BJ (cell line): ENCODE measurements around the gene ROBO4. TPM values are rescaled to one million over a fixed set of nuclear protein-coding genes. Genes with fewer than 3 reads are reported as not detected.

Experiments
- CTCF ChIA-PET: fragments of 350-600 bp; formaldehyde crosslinking; extraction: SDS; loops from one replicate; lab custom pipeline; 2021; ENCODE audit warnings: antibody characterized with exemption, inconsistent platforms; lab: Yijun Ruan, JAX
- POLR2A ChIA-PET: fragments of 300-600 bp; sonication (Branson Sonifier 250); formaldehyde crosslinking; extraction: SDS; loops from one replicate; lab custom pipeline; 2021; ENCODE audit warnings: antibody characterized with exemption; lab: Charles Lee
- DNase-seq: peaks from one replicate; pipeline ENCODE4 v3.0.0-alpha.2; 2011; ENCODE audit warnings: low read depth
- H3K27me3 ChIP-seq: 2 replicates; pipeline ENCODE4 v1.6.0; 2011; ENCODE audit warnings: low read length; ENCODE audit not compliant: control insufficient read depth, insufficient read depth
- H3K36me3 ChIP-seq: 2 replicates; pipeline ENCODE4 v1.5.1; 2011; ENCODE audit warnings: low read length; ENCODE audit not compliant: control insufficient read depth, insufficient read depth
- H3K4me3 ChIP-seq: 2 replicates; pipeline ENCODE4 v1.5.1; 2011; ENCODE audit warnings: low read depth, mild to moderate bottlenecking, control low read depth, low read length
- CTCF ChIP-seq: IDR thresholded peaks from 2 replicates; pipeline ENCODE4 v1.5.1; 2011; ENCODE audit warnings: low read depth, mild to moderate bottlenecking, control low read depth, inconsistent platforms, low read length, moderate library complexity; ENCODE audit not compliant: insufficient read depth
- polyA plus RNA-seq: library from polyadenylated mRNA; depleted of rRNA; stranded (reverse); fragments of >200 nt; gene quantifications from 2 replicates; pipeline ENCODE4 v1.2.3, GENCODE V29; 2011

The ROBO4 gene
- polyA plus RNA-seq, 1 experiment, result 0.26 TPM

GRCh38 chr11:124894606-124895430, 2.8 kb downstream of the ROBO4 start:
- Histone ChIP-seq H3K4me3 (no peak overlapping the region), H3K27me3 (no peaks in the 10 kb centered on the region), H3K36me3 (no peaks in the 10 kb centered on the region)
- DNase-seq, result no peak
- ChIA-PET CTCF (interaction anchor here (1.1 to 2.3 kb wide), 4 partner anchors 8 to 29 kb away, joined by 3 to 13 read pairs (median 4); no protein-coding TSS in a partner anchor), POLR2A (no interaction called here)
- TF ChIP-seq CTCF, result no peak

GRCh38 chr11:124893781-124894401, 3.8 kb downstream of the ROBO4 start:
- ChIA-PET POLR2A (no interaction called here), CTCF (interaction anchor here (1.1 to 2.3 kb wide), 4 partner anchors 9 to 28 kb away, joined by 3 to 13 read pairs (median 4); no protein-coding TSS in a partner anchor)
- Histone ChIP-seq H3K36me3 (no peaks in the 10 kb centered on the region), H3K4me3 (no peak overlapping the region), H3K27me3 (no peaks in the 10 kb centered on the region)
- no peak for DNase-seq
- no peak for TF ChIP-seq CTCF

GRCh38 chr11:124892750-124893454, 4.8 kb downstream of the ROBO4 start:
- DNase-seq, result no peak
- CTCF ChIA-PET, result interaction anchor here (1.4 to 2.2 kb wide), 3 partner anchors 8 to 48 kb away, joined by 3 to 7 read pairs (median 3); no protein-coding TSS in a partner anchor
- no peaks in the 10 kb centered on the region for H3K36me3 ChIP-seq
- no peaks in the 10 kb centered on the region for H3K27me3 ChIP-seq
- POLR2A ChIA-PET, result no interaction called here
- H3K4me3 ChIP-seq, result no peak overlapping the region
- TF ChIP-seq CTCF, result no peak

GRCh38 chr11:124892146-124892545, 5.5 kb downstream of the ROBO4 start:
- H3K4me3 ChIP-seq, result no peak overlapping the region
- H3K36me3 ChIP-seq, result no peaks in the 10 kb centered on the region
- CTCF ChIA-PET, result interaction anchor here (1.4 to 2.4 kb wide), 4 partner anchors 8 to 49 kb away, joined by 3 to 8 read pairs (median 5); no protein-coding TSS in a partner anchor
- no peak for TF ChIP-seq CTCF
- DNase-seq, result no peak
- POLR2A ChIA-PET, result no interaction called here
- H3K27me3 ChIP-seq, result no peaks in the 10 kb centered on the region
